SHP77 treated with DMSO at 0.1 percent for 48 hours (cell line): ENCODE measurements around the gene AMOTL2.

ENCODE experiments used
- DNase-seq: peaks from one replicate; lab custom pipeline; 2025; lab: John Stamatoyannopoulos, UW

Gene AMOTL2

DNA sequence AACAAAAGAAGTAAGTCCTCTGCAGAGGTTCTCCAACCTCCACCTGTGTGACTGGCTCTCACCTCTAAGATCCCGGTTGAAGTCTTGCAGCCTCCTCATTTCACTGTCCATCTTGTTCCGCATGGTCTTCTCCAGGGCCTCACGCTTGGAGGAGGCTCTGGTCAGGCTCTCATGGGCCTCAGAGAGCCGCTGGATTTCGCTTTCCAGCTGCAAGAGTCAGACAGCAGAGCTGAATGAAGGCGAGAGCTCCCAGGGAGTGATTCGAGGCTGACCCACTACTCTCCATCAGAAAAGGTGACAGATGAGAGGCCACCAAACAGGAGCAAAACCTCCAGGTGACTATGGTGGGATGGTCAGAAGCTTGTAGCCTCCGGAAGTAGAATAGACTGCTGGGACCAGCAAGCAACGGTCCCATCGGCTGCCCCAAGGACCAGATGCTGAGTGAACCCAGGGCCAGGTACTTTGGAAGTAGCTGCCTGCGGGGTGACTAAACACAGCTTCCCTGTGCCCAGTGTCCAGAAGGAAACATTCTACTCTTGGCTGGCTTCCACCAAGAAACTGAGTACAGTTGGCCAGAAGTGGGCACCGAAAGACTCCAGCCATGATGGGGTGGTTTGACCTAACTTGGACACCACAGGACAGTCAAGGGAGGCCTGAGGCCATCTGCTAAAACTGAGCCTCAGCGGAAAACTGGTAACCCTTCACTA is 7.9 kb downstream of the AMOTL2 start:
- DNase-seq, result no peak

- no peak for DNase-seq
These were observed 8.5 kb downstream of the AMOTL2 start for GRCh38 chr3:134365766-134366065.

GRCh38 chr3:134364936-134365765 is 9.1 kb downstream of the AMOTL2 start:
- DNase-seq, result no peak

DNA sequence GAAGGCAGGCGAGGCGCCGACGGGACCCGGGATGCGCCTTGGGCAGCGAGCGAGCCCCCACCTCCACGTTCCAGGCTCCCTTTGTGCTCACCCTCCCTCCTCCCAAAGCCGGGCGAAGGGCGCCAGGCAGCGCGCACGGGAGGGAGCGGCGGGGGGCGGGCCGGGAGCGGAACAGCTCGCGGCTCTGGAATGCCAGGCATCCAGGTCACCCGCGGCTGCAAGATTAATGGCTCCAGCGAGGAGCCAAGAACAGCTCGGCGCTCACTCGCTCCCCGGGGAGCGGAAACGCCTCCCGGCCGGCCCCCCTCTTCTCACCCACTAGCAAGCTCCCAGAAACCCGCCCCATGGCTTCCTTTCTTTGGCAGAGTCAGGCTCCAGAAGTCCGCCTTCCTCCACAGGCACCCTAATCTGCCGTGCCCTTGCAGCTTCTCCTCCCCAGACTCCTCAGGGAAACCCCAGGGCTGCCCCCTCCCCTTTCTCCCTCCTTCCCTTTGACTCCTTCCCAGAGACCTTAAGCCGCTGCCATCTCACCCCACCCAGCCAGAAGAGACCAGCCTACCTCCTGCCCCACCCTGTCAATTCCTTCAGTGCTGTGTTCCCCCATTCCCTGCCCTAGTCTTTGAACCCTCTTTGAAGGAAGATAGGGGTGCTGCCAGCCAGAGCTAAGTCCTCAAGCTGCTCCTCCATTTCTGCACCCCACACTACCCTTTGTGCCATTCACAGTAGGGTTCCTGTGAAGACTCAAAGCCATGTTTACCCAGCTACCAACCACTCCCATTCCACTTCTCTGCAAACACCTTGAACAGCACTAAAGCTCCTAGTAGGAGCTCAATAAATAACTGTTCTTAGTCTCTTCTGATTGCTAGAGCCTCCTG is 9.9 kb downstream of the AMOTL2 start:
- DNase-seq, result no peak

DNA sequence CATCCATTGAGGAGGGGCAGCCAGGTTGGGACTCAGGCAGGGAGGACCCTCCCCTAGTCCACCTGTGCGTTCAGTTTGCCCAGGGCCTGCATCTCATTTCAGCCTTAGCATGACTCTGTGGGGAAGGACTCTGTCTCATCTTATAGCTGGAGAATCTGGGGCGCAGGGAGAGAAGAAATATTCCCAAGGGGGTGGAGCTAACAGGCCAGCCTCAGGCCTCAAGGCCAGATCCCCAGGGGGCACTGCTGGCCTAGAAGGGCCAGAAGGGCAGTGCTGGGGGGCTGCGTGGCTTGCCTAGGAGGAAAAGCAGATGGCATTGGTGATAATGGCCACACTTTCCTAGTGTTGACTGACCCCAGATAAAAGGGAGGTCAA is 10.9 kb downstream of the AMOTL2 start:
- DNase-seq, result no peak

- DNase-seq, result no peak
These were observed 11.4 kb downstream of the AMOTL2 start for GRCh38 chr3:134362670-134363380.

- no peak for DNase-seq
These were observed 12.0 kb downstream of the AMOTL2 start for GRCh38 chr3:134362221-134362620.

DNA sequence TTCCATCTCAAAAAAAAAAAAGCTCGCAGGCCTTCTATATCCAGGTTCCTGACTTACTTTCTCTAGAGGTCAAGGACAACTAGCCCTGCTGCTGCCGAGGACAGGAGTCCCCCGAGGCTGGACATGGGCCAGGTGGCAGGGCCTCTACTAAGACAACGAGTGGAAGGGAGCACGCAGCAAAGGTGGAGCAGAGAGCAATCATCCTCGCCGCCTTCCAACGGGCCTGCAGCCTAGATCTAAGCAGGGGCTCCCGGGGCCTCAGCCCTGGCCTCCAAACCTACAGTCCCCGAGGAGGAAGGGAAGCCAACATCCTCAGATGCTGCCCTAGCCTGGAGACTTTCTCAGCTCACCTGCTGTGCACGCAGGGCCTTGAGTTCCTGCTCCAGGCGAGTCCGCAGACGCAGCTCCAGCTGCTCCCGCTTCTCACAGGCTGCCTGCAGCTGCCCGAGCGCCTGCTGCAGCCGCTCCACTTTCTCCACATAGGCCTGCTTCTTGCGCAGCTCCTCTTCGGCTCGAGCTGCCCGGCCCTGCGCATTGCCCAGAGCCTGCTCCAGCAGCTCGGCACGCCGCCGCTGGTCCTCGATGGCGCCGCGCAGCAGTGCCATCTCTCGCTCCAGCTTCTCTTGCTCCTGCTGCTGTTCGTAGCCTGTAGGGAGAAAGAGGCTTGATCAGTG is 12.9 kb downstream of the AMOTL2 start:
- no peak for DNase-seq

GRCh38 chr3:134360046-134360445 is 14.2 kb downstream of the AMOTL2 start:
- DNase-seq, result no peak

DNA sequence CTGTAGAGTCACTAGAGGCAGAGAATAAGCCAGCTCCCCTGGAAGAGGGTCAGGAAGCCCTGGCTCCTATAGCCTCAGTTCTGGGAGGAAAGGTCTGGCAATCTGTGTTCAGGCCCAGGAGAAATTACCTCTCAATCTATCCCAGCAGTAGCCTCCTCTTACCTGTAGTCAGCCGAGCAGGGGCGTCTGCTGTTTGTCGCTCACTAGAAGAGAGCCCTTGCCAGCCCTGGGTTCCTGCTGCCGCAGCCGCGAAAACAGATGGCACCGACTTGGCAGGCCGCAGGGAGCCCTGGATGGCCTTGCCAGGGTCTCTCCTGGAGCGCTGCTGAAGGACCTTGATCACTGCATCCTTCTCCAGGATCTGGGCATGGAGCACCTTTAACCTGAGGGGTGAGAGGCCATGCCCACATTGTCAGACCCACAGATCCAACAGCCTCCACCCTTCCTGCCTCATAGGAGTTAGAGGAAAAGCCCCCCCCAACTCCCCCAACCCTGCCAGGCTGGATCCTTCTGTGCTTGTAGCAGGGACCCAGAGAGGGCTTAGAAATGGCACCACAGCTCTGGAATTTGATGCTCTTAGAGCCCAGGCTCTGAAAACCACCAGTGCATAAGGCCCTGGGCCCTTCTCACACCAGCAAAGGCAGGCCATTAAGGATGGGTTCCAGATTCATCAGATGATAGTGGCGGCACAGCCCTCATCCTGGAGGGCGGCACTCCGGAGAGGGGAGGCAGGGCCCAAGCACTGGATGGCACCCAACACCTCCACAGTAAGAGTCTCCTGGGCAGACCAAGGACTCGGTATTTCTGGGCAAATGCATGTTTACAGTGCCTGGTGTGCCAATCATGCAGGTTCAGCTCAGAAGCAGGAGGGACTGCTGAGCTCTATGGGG is 14.9 kb downstream of the AMOTL2 start:
- no peak for DNase-seq

- DNase-seq, result no peak
These were observed 16.1 kb downstream of the AMOTL2 start for GRCh38 chr3:134357914-134358811.

GRCh38 chr3:134357261-134357913 is 16.9 kb downstream of the AMOTL2 start:
- no peak for DNase-seq

DNA sequence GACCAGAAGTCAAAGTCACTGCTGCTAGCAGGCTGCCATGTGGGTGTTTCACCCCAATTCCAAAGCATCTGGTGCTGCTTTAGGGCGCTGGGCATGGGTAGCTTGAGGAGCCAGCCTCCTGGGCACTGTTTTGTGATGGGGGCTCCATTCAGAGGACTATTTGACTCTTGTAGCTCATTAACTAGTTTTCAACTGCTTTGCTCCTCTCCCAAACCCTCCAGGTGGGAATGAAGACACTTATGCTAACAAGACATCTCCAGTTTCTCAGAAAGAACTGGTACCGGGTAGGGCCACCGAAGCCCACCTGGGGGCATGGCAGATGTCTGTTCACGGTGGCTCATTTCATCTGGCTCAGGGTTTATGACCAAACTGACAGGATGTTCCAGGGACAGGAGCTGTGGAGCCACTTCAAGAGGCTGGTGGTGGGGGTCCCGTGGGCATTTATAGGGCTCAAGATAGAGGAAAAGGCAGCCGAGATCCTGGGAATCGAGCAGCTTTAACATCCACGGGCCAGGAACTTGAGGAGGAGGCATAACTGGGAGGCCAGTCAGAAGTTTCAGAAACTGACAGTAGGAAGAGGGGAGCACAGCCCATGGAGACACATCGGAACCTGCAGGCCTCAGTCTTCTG is 17.7 kb downstream of the AMOTL2 start:
- no peak for DNase-seq

- no peak for DNase-seq
These were observed 18.8 kb downstream of the AMOTL2 start for GRCh38 chr3:134355416-134355815.

DNA sequence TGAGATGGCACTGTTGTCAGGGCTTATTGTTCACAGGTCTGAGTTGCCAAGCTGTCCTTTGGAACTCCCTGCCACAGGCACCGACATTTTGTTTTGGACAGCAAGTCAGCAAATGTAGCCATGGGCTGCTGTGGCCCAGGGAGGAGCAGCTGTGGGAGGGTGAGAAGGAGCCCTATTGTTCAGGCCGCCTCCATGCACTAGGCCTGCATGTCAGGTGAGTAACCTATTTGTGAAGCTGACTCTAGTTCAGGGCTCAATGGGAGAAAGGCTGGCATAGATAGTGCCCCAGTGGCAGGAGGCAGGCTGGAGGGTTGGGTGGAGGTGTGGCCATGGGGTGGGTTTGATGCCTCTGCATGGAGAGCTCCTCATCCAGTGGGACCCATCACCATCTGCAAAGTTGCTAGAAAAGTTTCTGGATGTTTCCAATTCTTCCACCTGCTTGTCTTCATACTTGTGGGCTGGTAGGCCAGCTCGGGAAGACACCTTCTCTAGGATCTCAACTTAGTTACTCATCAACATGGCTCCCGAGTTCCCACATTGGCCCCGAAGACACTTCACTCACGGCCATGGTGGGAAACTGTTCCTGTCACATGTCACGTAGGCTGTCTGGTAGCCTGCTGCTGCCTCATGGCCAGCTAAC is 19.5 kb downstream of the AMOTL2 start:
- DNase-seq, result no peak

DNA sequence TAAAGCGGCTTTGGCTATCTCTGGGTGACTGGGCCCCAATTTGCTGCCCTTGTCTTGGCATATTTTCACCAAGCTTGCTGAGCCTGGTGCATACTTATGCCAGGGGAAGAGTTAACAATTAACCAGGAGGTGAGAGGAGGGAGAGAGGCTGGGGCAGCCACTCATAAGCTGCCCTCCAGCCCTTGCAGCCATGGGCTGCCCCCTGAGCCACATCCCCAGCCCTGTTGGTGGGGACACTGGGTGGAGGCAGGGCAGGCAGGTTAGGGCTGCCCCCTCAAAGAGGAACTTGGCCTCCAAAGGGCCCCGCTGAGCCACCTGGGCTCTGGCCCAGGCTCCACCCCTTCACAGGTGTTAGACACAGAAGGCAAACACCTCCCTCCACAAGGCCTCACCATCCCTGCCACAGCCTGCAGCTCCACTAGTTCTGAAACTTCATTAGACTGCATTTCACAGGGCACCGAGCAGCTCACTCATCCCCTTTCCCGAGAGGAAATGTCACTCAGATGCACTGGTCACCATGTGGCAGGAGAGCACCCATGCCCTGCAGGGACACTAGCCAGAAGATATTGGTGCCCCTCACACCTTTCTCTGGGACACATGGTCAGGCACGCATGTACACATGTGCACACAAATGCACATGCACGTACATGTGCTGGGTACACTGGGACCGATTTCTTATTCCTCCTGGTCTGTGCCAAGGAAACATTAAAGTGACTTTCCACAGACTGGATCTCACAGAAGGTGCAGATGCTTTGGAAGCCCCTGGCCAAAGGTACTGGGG is 20.2 kb downstream of the AMOTL2 start:
- no peak for DNase-seq

GRCh38 chr3:134353171-134353825 is 20.9 kb downstream of the AMOTL2 start:
- no peak for DNase-seq
